Upper lobe of right lung (tissue), 1 donor: ENCODE data around the gene SOS1. TPM values are rescaled to one million over a fixed set of nuclear protein-coding genes. Genes with fewer than 3 reads are reported as not detected.

Experiments
- ATAC-seq: fragments of 200-7000 bp; cut with Tn5 transposase; one replicate; pipeline ENCODE4 v1.9.1; 2020; ENCODE audit warnings: mild to moderate bottlenecking, moderate library complexity
- DNase-seq: peaks from one replicate; pipeline ENCODE4 v3.0.0-alpha.2; 2020
- H3K27ac ChIP-seq: fragments of 200-600 bp; one replicate; pipeline ENCODE4 v1.8.0; 2022
- H3K27me3 ChIP-seq: fragments of 200-600 bp; one replicate; pipeline ENCODE4 v1.8.0; 2022; ENCODE audit warnings: mild to moderate bottlenecking
- H3K36me3 ChIP-seq: fragments of 200-600 bp; one replicate; pipeline ENCODE4 v1.8.0; 2022
- H3K4me1 ChIP-seq: fragments of 200-600 bp; one replicate; pipeline ENCODE4 v1.8.0; 2022
- H3K4me3 ChIP-seq: fragments of 200-600 bp; one replicate; pipeline ENCODE4 v1.8.0; 2022; ENCODE audit warnings: mild to moderate bottlenecking
- H3K9me3 ChIP-seq: fragments of 200-600 bp; one replicate; pipeline ENCODE4 v1.8.0; 2022
- intact Hi-C: fragments of 100-400 bp; cut with DNase I; formaldehyde crosslinking; loops from one replicate; pipeline ENCODE4 v1.11.0; 2022
- total RNA-seq: library from RNA; stranded (reverse); fragmentation: NEBNext Ultra II Directional; extraction: Animal tissue kit (Norgen Biotek cat#: 25700); gene quantifications from one replicate; pipeline ENCODE4 v1.2.1, GENCODE V29; 2021
- TF ChIP-seq, protein P1 (sequence below): fragments of 200-600 bp; IDR thresholded peaks from one replicate; pipeline ENCODE4 v1.8.0; 2022; ENCODE audit warnings: antibody characterized with exemption
- donor health status: DM: no; HTN: yes; CAD: no; lungs with severe emphysema.

Gene SOS1
- total RNA-seq, 1 donor from 2014 or later: 37.0 TPM

DNA sequence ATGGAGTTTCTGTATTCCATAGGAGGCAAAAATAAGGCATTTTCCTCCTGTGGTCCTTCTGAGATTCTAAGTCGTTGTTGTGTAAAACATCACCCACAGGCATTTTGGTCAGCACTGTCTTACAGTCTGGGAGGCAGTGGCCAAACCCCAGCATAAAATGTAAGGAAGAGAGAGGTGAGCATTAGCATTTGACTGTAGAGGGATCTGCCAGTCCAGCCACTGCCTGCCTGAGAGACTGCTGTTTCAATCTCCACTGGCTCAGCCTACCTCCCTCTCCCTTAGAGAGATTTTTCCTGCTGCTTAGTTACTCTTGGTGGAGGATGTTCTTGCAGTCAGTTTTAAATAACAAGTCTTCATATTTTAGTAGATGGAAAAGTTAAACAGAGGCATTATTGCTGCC is 154.2 kb downstream of the SOS1 start:
- Histone ChIP-seq H3K4me1 (no peaks in the 10 kb centered on the region), H3K27ac (no peak overlapping the region), H3K9me3 (no peaks in the 10 kb centered on the region), H3K36me3 (no peaks in the 10 kb centered on the region), H3K27me3 (no peaks in the 10 kb centered on the region), H3K4me3 (no peak overlapping the region)
- intact Hi-C loops: no loop called here
- no peak for ATAC-seq
- TF ChIP-seq, protein P1, sequence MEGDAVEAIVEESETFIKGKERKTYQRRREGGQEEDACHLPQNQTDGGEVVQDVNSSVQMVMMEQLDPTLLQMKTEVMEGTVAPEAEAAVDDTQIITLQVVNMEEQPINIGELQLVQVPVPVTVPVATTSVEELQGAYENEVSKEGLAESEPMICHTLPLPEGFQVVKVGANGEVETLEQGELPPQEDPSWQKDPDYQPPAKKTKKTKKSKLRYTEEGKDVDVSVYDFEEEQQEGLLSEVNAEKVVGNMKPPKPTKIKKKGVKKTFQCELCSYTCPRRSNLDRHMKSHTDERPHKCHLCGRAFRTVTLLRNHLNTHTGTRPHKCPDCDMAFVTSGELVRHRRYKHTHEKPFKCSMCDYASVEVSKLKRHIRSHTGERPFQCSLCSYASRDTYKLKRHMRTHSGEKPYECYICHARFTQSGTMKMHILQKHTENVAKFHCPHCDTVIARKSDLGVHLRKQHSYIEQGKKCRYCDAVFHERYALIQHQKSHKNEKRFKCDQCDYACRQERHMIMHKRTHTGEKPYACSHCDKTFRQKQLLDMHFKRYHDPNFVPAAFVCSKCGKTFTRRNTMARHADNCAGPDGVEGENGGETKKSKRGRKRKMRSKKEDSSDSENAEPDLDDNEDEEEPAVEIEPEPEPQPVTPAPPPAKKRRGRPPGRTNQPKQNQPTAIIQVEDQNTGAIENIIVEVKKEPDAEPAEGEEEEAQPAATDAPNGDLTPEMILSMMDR: no peak
- no peak for DNase-seq

DNA sequence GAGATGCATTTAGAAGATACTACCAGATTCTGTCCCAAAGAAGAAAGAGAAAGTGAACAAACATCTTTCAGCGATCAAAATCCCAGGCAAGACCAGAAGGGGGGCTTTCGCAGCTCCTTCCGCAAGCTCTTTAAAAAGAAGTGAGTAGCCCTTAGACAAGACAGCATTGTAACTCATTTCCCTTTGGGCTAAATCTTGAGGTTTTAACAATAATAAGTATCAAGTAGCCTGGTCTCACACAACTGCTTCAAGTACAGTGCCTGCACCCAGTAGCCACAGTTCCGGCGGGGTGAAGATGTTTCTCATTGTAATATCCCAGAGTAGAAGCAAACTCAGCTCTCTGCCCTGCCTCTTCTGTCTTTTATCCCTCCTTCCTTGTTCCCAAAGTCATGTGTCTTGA is 154.8 kb downstream of the SOS1 start:
- Histone ChIP-seq H3K9me3 (no peaks in the 10 kb centered on the region), H3K27me3 (no peaks in the 10 kb centered on the region), H3K4me3 (no peak overlapping the region), H3K36me3 (no peaks in the 10 kb centered on the region), H3K27ac (no peak overlapping the region), H3K4me1 (no peaks in the 10 kb centered on the region)
- ATAC-seq (no peak), DNase-seq (no peak)
- TF ChIP-seq, protein P1: no peak
- intact Hi-C loops: no loop called here

DNA sequence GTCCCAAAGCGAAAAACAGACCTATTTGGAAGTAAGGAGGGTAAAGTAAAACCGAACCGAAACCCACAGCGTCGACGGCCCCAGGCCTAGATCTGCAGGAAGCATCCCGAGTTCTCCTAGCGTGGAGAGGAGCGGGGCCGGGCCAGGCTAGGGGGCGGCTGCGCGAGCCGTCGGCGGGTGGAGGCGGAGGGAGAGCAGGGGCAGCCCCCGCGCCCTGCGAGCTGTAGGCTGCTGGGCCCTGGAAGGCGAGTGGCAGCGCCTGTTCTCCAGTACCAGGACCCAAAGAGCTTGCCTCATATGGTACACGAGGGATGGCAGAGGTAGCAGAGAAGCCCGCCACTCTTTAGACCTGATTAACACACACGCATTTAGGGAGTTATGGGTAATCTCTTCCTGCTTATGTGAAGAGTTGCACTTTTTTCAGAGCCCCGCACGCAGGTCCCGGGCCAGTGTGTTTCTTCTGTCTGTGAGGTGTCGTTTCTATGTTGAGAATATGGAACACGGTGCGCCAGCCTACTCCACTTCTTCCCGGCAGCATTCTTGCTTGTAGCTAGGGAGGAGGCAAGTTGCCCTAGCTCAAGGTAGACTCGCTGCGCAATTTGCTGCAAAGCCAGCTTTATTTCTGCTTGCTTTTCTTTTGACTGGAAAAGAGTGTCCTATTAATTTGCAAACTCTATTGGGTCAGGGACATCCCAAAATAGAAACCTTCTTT is 160.1 kb downstream of the SOS1 start:
- H3K27me3 ChIP-seq: no peaks in the 10 kb centered on the region
- TF ChIP-seq, protein P1: no peak
- H3K9me3 ChIP-seq: no peaks in the 10 kb centered on the region
- no peaks in the 10 kb centered on the region for H3K36me3 ChIP-seq
- no peak overlapping the region for H3K27ac ChIP-seq
- ATAC-seq (peak; percentile 5), DNase-seq (no peak)
- H3K4me3 ChIP-seq: peak overlapping the region; percentile 41
- intact Hi-C loops: no loop called here
- H3K4me1 ChIP-seq: no peaks in the 10 kb centered on the region

DNA sequence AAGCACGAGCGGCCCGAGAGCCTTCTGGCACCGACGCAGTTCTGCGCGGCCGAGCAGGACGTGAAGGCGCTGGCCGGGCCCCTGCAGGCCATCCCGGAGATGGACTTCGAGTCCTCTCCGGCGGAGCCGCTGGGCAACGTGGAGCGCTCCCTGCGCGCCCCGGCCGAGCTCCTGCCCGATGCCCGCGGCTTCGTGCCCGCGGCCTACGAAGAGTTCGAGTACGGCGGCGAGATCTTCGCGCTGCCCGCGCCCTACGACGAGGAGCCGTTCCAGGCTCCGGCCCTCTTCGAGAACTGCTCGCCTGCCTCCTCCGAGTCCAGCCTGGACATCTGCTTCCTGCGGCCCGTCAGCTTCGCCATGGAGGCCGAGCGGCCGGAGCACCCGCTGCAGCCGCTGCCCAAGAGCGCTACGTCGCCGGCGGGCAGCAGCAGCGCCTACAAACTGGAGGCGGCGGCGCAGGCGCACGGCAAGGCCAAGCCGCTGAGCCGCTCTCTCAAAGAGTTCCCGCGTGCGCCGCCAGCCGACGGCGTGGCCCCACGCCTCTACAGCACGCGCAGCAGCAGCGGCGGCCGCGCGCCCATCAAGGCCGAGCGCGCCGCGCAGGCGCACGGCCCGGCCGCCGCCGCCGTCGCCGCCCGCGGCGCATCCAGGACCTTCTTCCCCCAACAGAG is 160.8 kb downstream of the SOS1 start:
- Histone ChIP-seq H3K4me1 (no peaks in the 10 kb centered on the region), H3K27ac (no peak overlapping the region), H3K4me3 (peak overlapping the region; percentile 41), H3K27me3 (no peaks in the 10 kb centered on the region), H3K9me3 (no peaks in the 10 kb centered on the region), H3K36me3 (no peaks in the 10 kb centered on the region)
- DNase-seq (peak; percentile 85), ATAC-seq (peak; percentile 94)
- TF ChIP-seq, protein P1: peak; percentile 14
- intact Hi-C loops: no loop called here

DNA sequence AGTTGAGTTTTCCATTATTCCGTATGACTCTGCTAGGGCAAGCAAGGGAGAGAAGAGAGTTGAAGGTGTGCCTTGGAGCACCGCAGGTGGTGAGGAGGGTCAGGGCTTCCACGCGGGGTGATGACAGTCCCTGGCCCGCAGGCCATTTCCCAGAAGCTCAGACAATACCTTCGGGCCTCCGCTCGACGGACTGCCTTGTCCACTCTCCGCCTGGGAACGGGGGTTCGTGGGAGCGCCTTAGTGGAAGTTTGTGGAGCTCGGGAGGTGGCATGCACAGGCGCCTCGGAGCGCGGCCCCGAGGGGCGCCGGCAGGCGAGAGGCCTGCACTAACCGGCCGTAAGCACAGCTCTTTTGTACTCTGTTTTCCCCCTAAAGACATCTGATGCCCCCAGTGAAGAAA is 161.4 kb downstream of the SOS1 start:
- DNase-seq (no peak), ATAC-seq (no peak)
- peak overlapping the region; percentile 41 for H3K4me3 ChIP-seq

More for the DNA sequence above, 161.4 kb downstream of the SOS1 start:
- TF ChIP-seq, protein P1: no peak
- intact Hi-C loops: no loop called here
- Histone ChIP-seq H3K27ac (no peak overlapping the region), H3K9me3 (no peaks in the 10 kb centered on the region), H3K36me3 (no peaks in the 10 kb centered on the region), H3K4me1 (no peaks in the 10 kb centered on the region), H3K27me3 (no peaks in the 10 kb centered on the region)
